ENCODE results near the gene TNFSF12. TPM values are rescaled to one million over a fixed set of nuclear protein-coding genes. Genes with fewer than 3 reads are reported as not detected.
A peak's percentile ranks its signal among the peaks of the same experiment; 100 is the strongest.

Gene TNFSF12
- total RNA-seq, 1 donor from 2014 or later: 23.0 TPM

DNA sequence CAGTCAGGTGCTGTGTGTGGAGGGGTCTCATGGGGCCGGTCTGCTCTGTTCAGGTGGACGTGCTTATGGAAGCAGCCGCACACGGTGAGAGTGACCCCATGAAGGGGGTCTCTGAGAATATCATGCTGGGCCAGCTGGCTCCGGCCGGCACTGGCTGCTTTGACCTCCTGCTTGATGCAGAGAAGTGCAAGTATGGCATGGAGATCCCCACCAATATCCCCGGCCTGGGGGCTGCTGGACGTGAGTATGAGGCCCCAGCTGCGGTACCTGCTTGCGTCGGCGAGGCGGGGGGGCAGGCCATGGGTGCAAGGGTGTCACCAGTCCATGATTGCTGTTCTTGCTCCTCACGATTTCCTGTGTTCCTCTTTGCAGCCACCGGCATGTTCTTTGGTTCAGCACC lies 36.8 kb upstream of the TNFSF12 start:
- Mint-ChIP-seq H3K36me3 (ENCODE audit: low read depth) (peaks cover 42% of the 10 kb centered on the region), H3K4me1 (ENCODE audit: low read depth) (peaks cover 4% of the 10 kb centered on the region), H3K27me3 (ENCODE audit: low read depth) (no peaks in the 10 kb centered on the region), H3K4me3 (ENCODE audit: unreplicated experiment) (no peak overlapping the region), H3K9me3 (ENCODE audit: low read depth) (no peaks in the 10 kb centered on the region), H3K27ac (ENCODE audit: unreplicated experiment) (no peak overlapping the region)
- DNase-seq (ENCODE audit: low spot score): no peak
- TF ChIP-seq, protein P1, sequence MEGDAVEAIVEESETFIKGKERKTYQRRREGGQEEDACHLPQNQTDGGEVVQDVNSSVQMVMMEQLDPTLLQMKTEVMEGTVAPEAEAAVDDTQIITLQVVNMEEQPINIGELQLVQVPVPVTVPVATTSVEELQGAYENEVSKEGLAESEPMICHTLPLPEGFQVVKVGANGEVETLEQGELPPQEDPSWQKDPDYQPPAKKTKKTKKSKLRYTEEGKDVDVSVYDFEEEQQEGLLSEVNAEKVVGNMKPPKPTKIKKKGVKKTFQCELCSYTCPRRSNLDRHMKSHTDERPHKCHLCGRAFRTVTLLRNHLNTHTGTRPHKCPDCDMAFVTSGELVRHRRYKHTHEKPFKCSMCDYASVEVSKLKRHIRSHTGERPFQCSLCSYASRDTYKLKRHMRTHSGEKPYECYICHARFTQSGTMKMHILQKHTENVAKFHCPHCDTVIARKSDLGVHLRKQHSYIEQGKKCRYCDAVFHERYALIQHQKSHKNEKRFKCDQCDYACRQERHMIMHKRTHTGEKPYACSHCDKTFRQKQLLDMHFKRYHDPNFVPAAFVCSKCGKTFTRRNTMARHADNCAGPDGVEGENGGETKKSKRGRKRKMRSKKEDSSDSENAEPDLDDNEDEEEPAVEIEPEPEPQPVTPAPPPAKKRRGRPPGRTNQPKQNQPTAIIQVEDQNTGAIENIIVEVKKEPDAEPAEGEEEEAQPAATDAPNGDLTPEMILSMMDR (IDR thresholded peaks at IDR 0.05): no peak

DNA sequence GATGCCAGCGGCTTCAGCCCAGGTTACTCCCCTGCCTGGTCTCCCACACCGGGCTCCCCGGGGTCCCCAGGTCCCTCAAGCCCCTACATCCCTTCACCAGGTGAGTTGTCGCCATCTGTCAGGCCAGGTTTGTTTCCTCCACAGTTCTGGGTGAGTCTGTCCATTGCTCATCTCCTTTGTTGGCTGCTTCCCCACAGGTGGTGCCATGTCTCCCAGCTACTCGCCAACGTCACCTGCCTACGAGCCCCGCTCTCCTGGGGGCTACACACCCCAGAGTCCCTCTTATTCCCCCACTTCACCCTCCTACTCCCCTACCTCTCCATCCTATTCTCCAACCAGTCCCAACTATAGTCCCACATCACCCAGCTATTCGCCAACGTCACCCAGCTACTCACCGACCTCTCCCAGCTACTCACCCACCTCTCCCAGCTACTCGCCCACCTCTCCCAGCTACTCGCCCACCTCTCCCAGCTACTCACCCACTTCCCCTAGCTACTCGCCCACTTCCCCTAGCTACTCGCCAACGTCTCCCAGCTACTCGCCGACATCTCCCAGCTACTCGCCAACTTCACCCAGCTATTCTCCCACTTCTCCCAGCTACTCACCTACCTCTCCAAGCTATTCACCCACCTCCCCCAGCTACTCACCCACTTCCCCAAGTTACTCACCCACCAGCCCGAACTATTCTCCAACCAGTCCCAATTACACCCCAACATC lies 35.9 kb upstream of the TNFSF12 start:
- Mint-ChIP-seq H3K4me1 (ENCODE audit: low read depth) (peaks cover 4% of the 10 kb centered on the region), H3K27ac (ENCODE audit: unreplicated experiment) (no peak overlapping the region), H3K36me3 (ENCODE audit: low read depth) (peaks cover 40% of the 10 kb centered on the region), H3K4me3 (ENCODE audit: unreplicated experiment) (no peak overlapping the region), H3K27me3 (ENCODE audit: low read depth) (no peaks in the 10 kb centered on the region), H3K9me3 (ENCODE audit: low read depth) (no peaks in the 10 kb centered on the region)
- TF ChIP-seq, protein P1 (IDR thresholded peaks at IDR 0.05): no peak
- DNase-seq (ENCODE audit: low spot score): no peak

DNA sequence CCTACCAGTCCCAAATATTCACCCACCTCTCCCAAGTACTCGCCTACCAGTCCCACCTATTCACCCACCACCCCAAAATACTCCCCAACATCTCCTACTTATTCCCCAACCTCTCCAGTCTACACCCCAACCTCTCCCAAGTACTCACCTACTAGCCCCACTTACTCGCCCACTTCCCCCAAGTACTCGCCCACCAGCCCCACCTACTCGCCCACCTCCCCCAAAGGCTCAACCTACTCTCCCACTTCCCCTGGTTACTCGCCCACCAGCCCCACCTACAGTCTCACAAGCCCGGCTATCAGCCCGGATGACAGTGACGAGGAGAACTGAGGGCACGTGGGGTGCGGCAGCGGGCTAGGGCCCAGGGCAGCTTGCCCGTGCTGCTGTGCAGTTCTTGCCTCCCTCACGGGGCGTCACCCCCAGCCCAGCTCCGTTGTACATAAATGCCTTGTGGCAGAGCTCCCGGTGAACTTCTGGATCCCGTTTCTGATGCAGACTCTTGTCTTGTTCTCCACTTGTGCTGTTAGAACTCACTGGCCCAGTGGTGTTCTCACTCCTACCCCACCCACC lies 34.9 kb upstream of the TNFSF12 start:
- TF ChIP-seq, protein P1 (IDR thresholded peaks at IDR 0.05): no peak
- Mint-ChIP-seq H3K36me3 (ENCODE audit: low read depth) (peaks cover 34% of the 10 kb centered on the region), H3K27me3 (ENCODE audit: low read depth) (no peaks in the 10 kb centered on the region), H3K27ac (ENCODE audit: unreplicated experiment) (peak overlapping the region; percentile 49), H3K4me3 (ENCODE audit: unreplicated experiment) (no peak overlapping the region), H3K9me3 (ENCODE audit: low read depth) (no peaks in the 10 kb centered on the region), H3K4me1 (ENCODE audit: low read depth) (peaks cover 4% of the 10 kb centered on the region)
- no peak for DNase-seq (ENCODE audit: low spot score)

DNA sequence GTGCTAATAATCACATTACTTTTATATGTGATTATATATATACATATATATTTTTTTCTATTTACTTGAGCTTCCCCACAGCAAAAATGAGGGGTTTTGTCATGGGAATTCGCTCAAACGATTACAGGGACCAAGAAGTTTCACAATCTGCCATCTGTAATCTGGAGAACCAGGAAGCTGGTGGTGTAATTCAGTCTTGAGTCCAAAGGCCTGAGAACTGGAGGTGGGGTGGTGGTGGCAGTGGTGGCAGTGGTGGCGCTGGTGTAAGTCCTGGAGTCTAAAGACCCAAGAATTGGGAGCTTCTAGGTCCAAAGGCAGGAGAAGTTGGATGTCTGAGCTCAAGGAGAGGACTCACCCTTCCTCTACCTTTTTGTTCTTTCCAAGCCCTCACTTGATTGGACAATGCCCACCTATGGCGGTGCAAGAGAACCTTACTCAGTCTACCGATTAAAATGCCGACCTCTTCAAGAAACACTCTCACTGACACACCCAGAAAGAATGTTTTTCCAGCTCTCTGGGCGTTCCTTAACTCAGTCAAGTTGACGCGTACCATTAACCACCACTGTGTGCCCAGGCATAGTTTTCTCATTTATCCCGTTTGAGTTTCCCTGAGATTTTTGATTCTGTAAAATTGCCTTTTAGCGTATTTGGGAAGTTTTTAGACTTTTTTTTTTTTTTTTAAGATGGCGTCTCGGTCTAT lies 32.8 kb upstream of the TNFSF12 start:
- Mint-ChIP-seq H3K9me3 (ENCODE audit: low read depth) (no peaks in the 10 kb centered on the region), H3K27me3 (ENCODE audit: low read depth) (no peaks in the 10 kb centered on the region), H3K36me3 (ENCODE audit: low read depth) (peaks cover 20% of the 10 kb centered on the region), H3K27ac (ENCODE audit: unreplicated experiment) (no peak overlapping the region), H3K4me1 (ENCODE audit: low read depth) (peaks cover 4% of the 10 kb centered on the region), H3K4me3 (ENCODE audit: unreplicated experiment) (no peak overlapping the region)
- no peak for DNase-seq (ENCODE audit: low spot score)
- TF ChIP-seq, protein P1 (IDR thresholded peaks at IDR 0.05): no peak

DNA sequence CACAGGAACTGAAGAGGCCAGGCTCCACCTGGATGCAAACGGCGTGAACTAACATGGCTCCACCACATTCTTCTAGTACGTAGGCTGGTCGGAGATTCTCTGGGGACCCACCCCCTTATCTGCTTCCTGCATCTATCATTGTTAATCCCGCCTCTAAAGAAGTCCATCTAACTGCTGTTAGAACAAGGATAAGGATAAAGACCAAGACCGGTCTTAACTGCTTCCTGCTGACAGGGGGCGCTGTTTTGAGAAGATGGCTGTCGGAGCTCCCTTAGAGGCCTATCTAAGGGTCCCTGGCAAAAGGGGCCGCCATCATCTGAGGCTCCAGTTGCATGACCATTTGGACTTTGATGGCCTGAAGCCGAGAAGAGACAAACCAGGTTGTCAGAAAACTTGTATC lies 25.8 kb upstream of the TNFSF12 start:
- Mint-ChIP-seq H3K4me3 (ENCODE audit: unreplicated experiment) (no peak overlapping the region), H3K9me3 (ENCODE audit: low read depth) (no peaks in the 10 kb centered on the region), H3K36me3 (ENCODE audit: low read depth) (no peaks in the 10 kb centered on the region), H3K4me1 (ENCODE audit: low read depth) (no peaks in the 10 kb centered on the region), H3K27me3 (ENCODE audit: low read depth) (no peaks in the 10 kb centered on the region), H3K27ac (ENCODE audit: unreplicated experiment) (no peak overlapping the region)
- no peak for DNase-seq (ENCODE audit: low spot score)
- TF ChIP-seq, protein P1 (IDR thresholded peaks at IDR 0.05): peak; percentile 71

All from chondrocyte (in vitro differentiated cells).